ENCODE measurements around the gene AGBL4. TPM values are rescaled to one million over a fixed set of nuclear protein-coding genes. Genes with fewer than 3 reads are reported as not detected.

AGBL4 gene
- total RNA-seq, 4 donors from 2014 or later, result not detected

DNA sequence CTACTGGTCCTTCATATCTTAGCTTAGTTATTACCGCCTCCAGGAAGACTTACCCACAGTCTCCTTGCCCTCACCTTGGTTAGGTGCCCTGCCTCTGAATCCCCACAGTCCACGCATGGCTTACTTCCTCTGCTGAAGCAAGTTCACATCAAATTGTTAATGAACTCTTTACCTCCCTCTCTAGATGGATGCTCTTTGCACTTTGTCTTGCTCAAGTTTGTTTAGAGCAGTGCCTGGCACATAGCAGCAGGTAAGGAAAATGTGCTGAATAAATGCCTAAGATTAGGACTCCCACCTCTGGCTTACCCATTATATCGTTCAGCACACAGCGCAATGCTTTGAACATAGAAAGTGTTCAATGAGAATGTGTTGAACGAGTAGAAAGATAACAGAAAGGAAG is 1337.6 kb downstream of the AGBL4 start:
- no peak overlapping the region for H3K4me3 ChIP-seq
- H3K27ac ChIP-seq, result no peak overlapping the region
- no peak for TF ChIP-seq POLR2A (IDR thresholded peaks at IDR 0.05)
- DNase-seq, result no peak
- in situ Hi-C loops (cut with MboI; ENCODE audit: low sequenced_read_pairs in 4 of 4) (loop anchor here in 1 of 4 donors (25.0 kb wide), 2 partner anchors 574 to 1651 kb away; no protein-coding TSS in a partner anchor), intact Hi-C loops (cut with DNase I; ENCODE audit: low total_unique reads) (no loop called here)
- no peak for ATAC-seq
- H3K36me3 ChIP-seq, result no peaks in the 10 kb centered on the region
- H3K9me3 ChIP-seq, result no peaks in the 10 kb centered on the region
- H3K4me1 ChIP-seq, result no peaks in the 10 kb centered on the region
- H3K27me3 ChIP-seq, result no peaks in the 10 kb centered on the region

DNA sequence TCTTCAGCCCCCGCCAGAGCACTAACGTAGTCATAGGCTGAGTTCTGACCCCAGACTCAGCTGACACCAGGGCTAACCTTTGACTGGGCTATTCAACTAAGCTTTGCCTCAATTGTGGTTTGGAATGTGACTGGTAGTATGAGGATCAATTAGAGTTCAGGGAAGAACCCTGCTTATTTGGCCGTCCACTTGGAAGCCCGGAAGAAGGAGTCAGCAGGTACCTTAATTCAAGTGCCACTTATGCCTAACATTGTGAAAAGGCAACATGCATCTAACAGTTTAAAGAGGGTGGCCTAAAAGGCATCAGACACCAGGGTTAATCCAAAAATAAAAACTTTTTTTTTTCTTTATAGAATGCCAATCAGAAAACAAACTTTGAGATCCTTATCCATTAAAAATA is 1339.4 kb downstream of the AGBL4 start:
- Histone ChIP-seq H3K4me3 (no peak overlapping the region), H3K27ac (no peak overlapping the region), H3K4me1 (no peaks in the 10 kb centered on the region), H3K36me3 (no peaks in the 10 kb centered on the region), H3K9me3 (no peaks in the 10 kb centered on the region), H3K27me3 (no peaks in the 10 kb centered on the region)
- intact Hi-C loops (cut with DNase I; ENCODE audit: low total_unique reads), result no loop called here
- ATAC-seq (no peak), DNase-seq (no peak)
- TF ChIP-seq, protein P1, sequence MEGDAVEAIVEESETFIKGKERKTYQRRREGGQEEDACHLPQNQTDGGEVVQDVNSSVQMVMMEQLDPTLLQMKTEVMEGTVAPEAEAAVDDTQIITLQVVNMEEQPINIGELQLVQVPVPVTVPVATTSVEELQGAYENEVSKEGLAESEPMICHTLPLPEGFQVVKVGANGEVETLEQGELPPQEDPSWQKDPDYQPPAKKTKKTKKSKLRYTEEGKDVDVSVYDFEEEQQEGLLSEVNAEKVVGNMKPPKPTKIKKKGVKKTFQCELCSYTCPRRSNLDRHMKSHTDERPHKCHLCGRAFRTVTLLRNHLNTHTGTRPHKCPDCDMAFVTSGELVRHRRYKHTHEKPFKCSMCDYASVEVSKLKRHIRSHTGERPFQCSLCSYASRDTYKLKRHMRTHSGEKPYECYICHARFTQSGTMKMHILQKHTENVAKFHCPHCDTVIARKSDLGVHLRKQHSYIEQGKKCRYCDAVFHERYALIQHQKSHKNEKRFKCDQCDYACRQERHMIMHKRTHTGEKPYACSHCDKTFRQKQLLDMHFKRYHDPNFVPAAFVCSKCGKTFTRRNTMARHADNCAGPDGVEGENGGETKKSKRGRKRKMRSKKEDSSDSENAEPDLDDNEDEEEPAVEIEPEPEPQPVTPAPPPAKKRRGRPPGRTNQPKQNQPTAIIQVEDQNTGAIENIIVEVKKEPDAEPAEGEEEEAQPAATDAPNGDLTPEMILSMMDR (IDR thresholded peaks at IDR 0.05 in 4 of 5, conservative IDR thresholded peaks at IDR 0.05 in 1 of 5), result no peak
- TF ChIP-seq POLR2A (IDR thresholded peaks at IDR 0.05), result no peak
- in situ Hi-C loops (cut with MboI; ENCODE audit: low sequenced_read_pairs in 4 of 4), result loop anchor here in 1 of 4 donors (25.0 kb wide), 2 partner anchors 572 to 1653 kb away; no protein-coding TSS in a partner anchor

DNA sequence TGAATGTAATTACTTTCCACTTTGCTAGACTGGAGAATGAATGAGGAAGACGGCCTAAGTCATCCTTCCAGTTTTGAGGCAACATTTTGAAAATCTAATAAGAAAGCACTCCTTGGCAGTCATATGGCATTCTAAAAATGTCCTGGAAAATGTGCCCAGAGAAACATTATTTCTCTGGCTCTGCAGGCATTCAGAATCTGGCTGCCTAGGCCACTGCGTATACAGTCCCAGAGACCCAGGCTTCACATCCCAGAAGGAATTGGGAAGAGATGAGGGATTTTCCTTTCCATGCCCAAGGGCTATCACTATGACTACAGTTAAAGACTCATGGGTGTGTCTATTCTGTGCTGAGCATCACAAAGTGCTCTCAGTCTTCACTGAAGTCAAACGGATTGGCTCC is 1339.9 kb downstream of the AGBL4 start:
- no peak for ATAC-seq
- intact Hi-C loops (cut with DNase I; ENCODE audit: low total_unique reads), result no loop called here

DNA sequence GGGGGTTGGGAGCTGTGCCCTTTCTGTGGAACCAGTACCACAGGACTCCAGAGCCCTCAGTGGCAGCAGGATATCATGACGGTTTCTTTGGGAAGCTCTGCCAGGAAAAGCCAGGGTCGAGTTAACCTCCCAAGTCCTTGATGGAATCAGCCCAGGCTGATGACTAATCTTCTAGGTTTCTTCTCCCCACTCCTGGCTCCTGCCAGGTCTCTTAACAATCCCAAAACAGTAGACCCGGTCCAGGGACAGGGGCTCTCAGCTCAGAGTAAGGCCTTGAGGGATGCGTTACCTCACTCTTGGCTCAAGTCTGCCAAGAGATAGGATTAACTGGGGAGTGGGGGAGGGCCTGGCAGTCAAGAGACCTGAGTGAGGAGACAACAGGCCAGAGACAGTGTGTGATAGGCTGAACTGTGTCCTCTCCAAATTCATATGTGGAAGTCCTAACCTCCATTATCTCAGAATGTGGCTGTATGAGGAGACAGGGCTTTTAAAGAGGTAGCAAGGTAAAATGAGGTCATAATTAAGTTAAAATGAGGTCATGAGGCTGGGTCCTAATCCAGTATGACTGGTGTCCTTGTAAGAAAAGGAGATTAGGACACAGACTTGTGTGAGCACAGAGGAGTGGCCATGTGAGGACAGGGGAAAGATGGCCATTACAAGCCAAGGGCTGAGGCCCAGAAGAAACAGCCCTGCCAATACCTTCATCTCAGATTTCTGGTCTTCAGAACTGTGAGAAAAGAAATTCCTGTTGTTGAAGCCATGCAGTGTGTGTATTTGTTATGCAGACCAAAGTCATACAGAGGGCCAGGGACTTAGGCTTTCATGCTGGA is 1342.1 kb downstream of the AGBL4 start:
- H3K27ac ChIP-seq, result no peak overlapping the region
- intact Hi-C loops (cut with DNase I; ENCODE audit: low total_unique reads), result no loop called here

More for the DNA sequence above, 1339.9 kb downstream of the AGBL4 start:
- Histone ChIP-seq H3K36me3 (no peaks in the 10 kb centered on the region), H3K4me3 (no peak overlapping the region), H3K27ac (no peak overlapping the region), H3K4me1 (no peaks in the 10 kb centered on the region), H3K9me3 (no peaks in the 10 kb centered on the region), H3K27me3 (no peaks in the 10 kb centered on the region)
- DNase-seq, result no peak
- in situ Hi-C loops (cut with MboI; ENCODE audit: low sequenced_read_pairs in 4 of 4), result loop anchor here in 1 of 4 donors (25.0 kb wide), 2 partner anchors 572 to 1653 kb away; no protein-coding TSS in a partner anchor
- TF ChIP-seq, protein P1 (IDR thresholded peaks at IDR 0.05 in 4 of 5, conservative IDR thresholded peaks at IDR 0.05 in 1 of 5), result no peak
- no peak for TF ChIP-seq POLR2A (IDR thresholded peaks at IDR 0.05)

More for the DNA sequence above, 1342.1 kb downstream of the AGBL4 start:
- TF ChIP-seq POLR2A (IDR thresholded peaks at IDR 0.05), result no peak
- TF ChIP-seq, protein P1 (IDR thresholded peaks at IDR 0.05 in 4 of 5, conservative IDR thresholded peaks at IDR 0.05 in 1 of 5), result no peak
- H3K27me3 ChIP-seq, result no peaks in the 10 kb centered on the region
- H3K4me1 ChIP-seq, result peaks cover 0 to 6% of the 10 kb centered on the region in 2 donors
- in situ Hi-C loops (cut with MboI; ENCODE audit: low sequenced_read_pairs in 4 of 4), result loop anchor here in 1 of 4 donors (25.0 kb wide), 2 partner anchors 569 to 1656 kb away; no protein-coding TSS in a partner anchor
- H3K36me3 ChIP-seq, result no peaks in the 10 kb centered on the region
- DNase-seq, result no peak
- no peak for ATAC-seq
- H3K4me3 ChIP-seq, result no peak overlapping the region
- no peaks in the 10 kb centered on the region for H3K9me3 ChIP-seq
